ENCODE results near the gene SPACA4. TPM values are rescaled to one million over a fixed set of nuclear protein-coding genes. Genes with fewer than 3 reads are reported as not detected.

The SPACA4 gene
- total RNA-seq, 1 experiment from 2014 or later, result not detected

GRCh38 chr19:48603449-48603848, 3.1 kb upstream of the SPACA4 start:
- Histone ChIP-seq H3K9me3 (ENCODE audit: control insufficient read depth, low read depth, low read length) (no peaks in the 10 kb centered on the region), H2BK15ac (ENCODE audit: low read depth, low read length) (no peak overlapping the region), H4K20me1 (ENCODE audit: control insufficient read depth, insufficient read depth, insufficient read length) (no peaks in the 10 kb centered on the region), H3K23me2 (ENCODE audit: insufficient read length, low read depth, low read length, poor library complexity, severe bottlenecking) (no peaks in the 10 kb centered on the region), H2BK20ac (ENCODE audit: low read depth, low read length, poor library complexity, severe bottlenecking) (no peak overlapping the region), H4K5ac (ENCODE audit: insufficient read length, low read depth, low read length) (no peak overlapping the region), H3K27ac (ENCODE audit: insufficient read length, low read depth, low read length) (no peak overlapping the region), H2BK5ac (ENCODE audit: insufficient read length, low read length) (no peak overlapping the region), H2AK5ac (ENCODE audit: insufficient read length, low read length) (no peak overlapping the region), H2BK12ac (ENCODE audit: insufficient read length, low read depth, low read length) (no peak overlapping the region), H3K23ac (ENCODE audit: insufficient read length, low read depth, low read length) (no peak overlapping the region), H3K56ac (ENCODE audit: insufficient read length, low read depth, low read length) (no peak overlapping the region), H3T11ph (ENCODE audit: low read length) (no peak overlapping the region), H4K8ac (replicated peaks; ENCODE audit: insufficient read length, low read depth, low read length) (no peak overlapping the region), H3K14ac (ENCODE audit: insufficient read depth, low read length) (no peak overlapping the region), H2AFZ (ENCODE audit: low read length) (no peak overlapping the region), H3K4me2 (ENCODE audit: insufficient read depth, insufficient read length, low read length) (no peak overlapping the region), H3K27me3 (ENCODE audit: insufficient read depth, low read length) (no peaks in the 10 kb centered on the region), H3K4me1 (ENCODE audit: insufficient read depth, low read length) (no peaks in the 10 kb centered on the region), H3K9ac (ENCODE audit: extremely low read depth, insufficient read length, low read length) (no peak overlapping the region), H3K79me2 (ENCODE audit: insufficient read depth, low read length) (no peaks in the 10 kb centered on the region), H3K4ac (ENCODE audit: low read depth, low read length) (no peak overlapping the region), H3K18ac (ENCODE audit: insufficient read length, low read depth, low read length) (no peak overlapping the region), H3K79me1 (ENCODE audit: insufficient read depth, low read depth, low read length, poor library complexity, severe bottlenecking) (no peaks in the 10 kb centered on the region), H4K91ac (ENCODE audit: insufficient read length, low read depth, low read length) (no peak overlapping the region), H2BK120ac (ENCODE audit: low read depth, low read length, poor library complexity, severe bottlenecking) (no peak overlapping the region)
- Mint-ChIP-seq H3K9me3 (no peaks in the 10 kb centered on the region), H3K4me1 (peaks cover 0 to 3% of the 10 kb centered on the region in 2 experiments; a peak in 1 of 4 replicates), H3K36me3 (ENCODE audit: insufficient read depth in 1 of 3, low read depth in 3 of 3) (no peaks in the 10 kb centered on the region; a peak in 1 of 7 replicates), H3K27ac (no peak overlapping the region), H3K27me3 (ENCODE audit: low read depth) (no peaks in the 10 kb centered on the region), H3K4me3 (no peak overlapping the region)
- no CpG with 5 or more reads among the region's 39 CpGs for WGBS (ENCODE audit: extremely low coverage, insufficient read length, low lambda C conversion rate)
- no peak for DNase-seq
- TF ChIP-seq, protein P1, sequence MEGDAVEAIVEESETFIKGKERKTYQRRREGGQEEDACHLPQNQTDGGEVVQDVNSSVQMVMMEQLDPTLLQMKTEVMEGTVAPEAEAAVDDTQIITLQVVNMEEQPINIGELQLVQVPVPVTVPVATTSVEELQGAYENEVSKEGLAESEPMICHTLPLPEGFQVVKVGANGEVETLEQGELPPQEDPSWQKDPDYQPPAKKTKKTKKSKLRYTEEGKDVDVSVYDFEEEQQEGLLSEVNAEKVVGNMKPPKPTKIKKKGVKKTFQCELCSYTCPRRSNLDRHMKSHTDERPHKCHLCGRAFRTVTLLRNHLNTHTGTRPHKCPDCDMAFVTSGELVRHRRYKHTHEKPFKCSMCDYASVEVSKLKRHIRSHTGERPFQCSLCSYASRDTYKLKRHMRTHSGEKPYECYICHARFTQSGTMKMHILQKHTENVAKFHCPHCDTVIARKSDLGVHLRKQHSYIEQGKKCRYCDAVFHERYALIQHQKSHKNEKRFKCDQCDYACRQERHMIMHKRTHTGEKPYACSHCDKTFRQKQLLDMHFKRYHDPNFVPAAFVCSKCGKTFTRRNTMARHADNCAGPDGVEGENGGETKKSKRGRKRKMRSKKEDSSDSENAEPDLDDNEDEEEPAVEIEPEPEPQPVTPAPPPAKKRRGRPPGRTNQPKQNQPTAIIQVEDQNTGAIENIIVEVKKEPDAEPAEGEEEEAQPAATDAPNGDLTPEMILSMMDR (conservative IDR thresholded peaks at IDR 0.05), result no peak
